ENCODE measurements around the gene EHMT1.

GRCh38 chr9:137715321-137715720 lies 96.5 kb downstream of the EHMT1 start:
- TF ChIP-seq CTCF (conservative IDR thresholded peaks at IDR 0.05) (no peak), ZFX (IDR thresholded peaks at IDR 0.05) (no peak)

Measured in C4-2B (cell line).